Colonic mucosa (tissue), 4 donors: ENCODE results near the gene SART3. TPM values are rescaled to one million over a fixed set of nuclear protein-coding genes. Genes with fewer than 3 reads are reported as not detected.

ENCODE experiments used
- DNase-seq: peaks from one replicate; pipeline ENCODE4 v3.0.0-alpha.2; 2020
- H3K27ac ChIP-seq: fragments of 200-600 bp; one replicate; pipeline ENCODE4 v1.8.0; 2021
- H3K27me3 ChIP-seq: fragments of 200-600 bp; one replicate; pipeline ENCODE4 v1.8.0; 2021
- H3K36me3 ChIP-seq: fragments of 200-600 bp; one replicate; pipeline ENCODE4 v1.8.0; 2021
- H3K4me1 ChIP-seq: fragments of 200-600 bp; one replicate; pipeline ENCODE4 v1.8.0; 2021; ENCODE audit warnings: mild to moderate bottlenecking
- H3K4me3 ChIP-seq: fragments of 200-600 bp; one replicate; pipeline ENCODE4 v1.8.0; 2021
- H3K9ac ChIP-seq, 2 donors: one replicate each; pipeline ENCODE4 v1.7.0; 2013; ENCODE audit warnings: control low read depth in 2 of 2, low read depth in 2 of 2, low read length in 2 of 2
- H3K9me3 ChIP-seq: fragments of 200-600 bp; one replicate; pipeline ENCODE4 v1.8.0; 2021
- intact Hi-C: fragments of 100-400 bp; cut with DNase I; formaldehyde crosslinking; loops from one replicate; pipeline ENCODE4 v1.14.1; 2022
- total RNA-seq, 2 donors: library from RNA; stranded (reverse); fragmentation: NEBNext Ultra II Directional in 1 of 2; extraction: Animal tissue kit (Norgen Biotek cat#: 25700) in 1 of 2; gene quantifications; one replicate each; pipeline ENCODE4 v1.2.1, GENCODE V29; 2021
- TF ChIP-seq, protein P1 (sequence below): fragments of 200-600 bp; IDR thresholded peaks from one replicate; pipeline ENCODE4 v1.8.0; 2022; ENCODE audit warnings: antibody characterized with exemption, mild to moderate bottlenecking
- donor health status: healthy.
- donor health status: DM: no; HTN: no; CAD: no.
- donor health status: DM: no; HTN: no; CAD: no.

The SART3 gene
- total RNA-seq, 2 donors from 2014 or later, result 41.1 to 64.9 TPM

DNA sequence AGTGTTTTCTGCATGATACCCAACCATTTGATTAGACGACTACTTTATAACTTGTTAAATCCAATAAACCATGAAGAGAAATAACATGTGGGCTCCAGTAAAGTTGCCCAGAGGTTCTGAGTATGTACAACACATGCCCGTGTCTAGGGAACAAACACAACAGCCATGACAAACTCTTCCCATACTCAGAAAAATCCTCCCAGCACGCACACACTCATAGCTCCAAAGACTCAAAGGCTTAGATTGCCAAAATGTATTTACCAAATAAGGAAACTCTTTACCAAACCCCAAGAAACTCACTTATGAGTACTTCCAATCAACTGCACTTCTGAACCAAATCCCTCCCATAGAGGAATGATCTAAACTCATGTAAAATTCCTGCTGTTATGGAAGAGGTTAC lies 17.3 kb downstream of the SART3 start:
- no peak overlapping the region for H3K27ac ChIP-seq
- DNase-seq, result no peak
- H3K27me3 ChIP-seq, result no peaks in the 10 kb centered on the region
- no peak overlapping the region for H3K9ac ChIP-seq
- intact Hi-C loops, result no loop called here
- no peaks in the 10 kb centered on the region for H3K4me1 ChIP-seq
- H3K36me3 ChIP-seq, result peaks cover 15% of the 10 kb centered on the region
- H3K9me3 ChIP-seq, result no peaks in the 10 kb centered on the region
- no peak overlapping the region for H3K4me3 ChIP-seq
- TF ChIP-seq, protein P1, sequence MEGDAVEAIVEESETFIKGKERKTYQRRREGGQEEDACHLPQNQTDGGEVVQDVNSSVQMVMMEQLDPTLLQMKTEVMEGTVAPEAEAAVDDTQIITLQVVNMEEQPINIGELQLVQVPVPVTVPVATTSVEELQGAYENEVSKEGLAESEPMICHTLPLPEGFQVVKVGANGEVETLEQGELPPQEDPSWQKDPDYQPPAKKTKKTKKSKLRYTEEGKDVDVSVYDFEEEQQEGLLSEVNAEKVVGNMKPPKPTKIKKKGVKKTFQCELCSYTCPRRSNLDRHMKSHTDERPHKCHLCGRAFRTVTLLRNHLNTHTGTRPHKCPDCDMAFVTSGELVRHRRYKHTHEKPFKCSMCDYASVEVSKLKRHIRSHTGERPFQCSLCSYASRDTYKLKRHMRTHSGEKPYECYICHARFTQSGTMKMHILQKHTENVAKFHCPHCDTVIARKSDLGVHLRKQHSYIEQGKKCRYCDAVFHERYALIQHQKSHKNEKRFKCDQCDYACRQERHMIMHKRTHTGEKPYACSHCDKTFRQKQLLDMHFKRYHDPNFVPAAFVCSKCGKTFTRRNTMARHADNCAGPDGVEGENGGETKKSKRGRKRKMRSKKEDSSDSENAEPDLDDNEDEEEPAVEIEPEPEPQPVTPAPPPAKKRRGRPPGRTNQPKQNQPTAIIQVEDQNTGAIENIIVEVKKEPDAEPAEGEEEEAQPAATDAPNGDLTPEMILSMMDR, result no peak

DNA sequence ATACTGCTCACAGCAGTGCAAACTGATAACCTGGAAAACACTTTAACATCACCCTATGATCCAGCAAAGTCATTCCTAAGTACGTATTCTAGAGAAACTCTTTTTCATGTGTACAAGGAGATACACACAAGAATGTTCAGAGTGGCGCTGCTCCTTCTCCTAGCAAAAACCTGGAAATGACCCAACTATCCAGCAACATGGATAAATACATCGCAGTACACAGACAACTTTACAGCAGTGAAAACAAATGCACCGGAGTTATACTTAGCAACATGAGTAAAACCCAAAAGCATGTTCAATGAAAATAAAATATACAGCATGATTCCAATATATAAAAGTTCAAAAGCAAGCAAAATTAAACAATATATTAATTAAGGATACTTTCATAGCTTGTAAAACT lies 18.7 kb downstream of the SART3 start:
- Histone ChIP-seq H3K27me3 (no peaks in the 10 kb centered on the region), H3K9me3 (no peaks in the 10 kb centered on the region), H3K27ac (no peak overlapping the region), H3K36me3 (peaks cover 21% of the 10 kb centered on the region), H3K4me1 (no peaks in the 10 kb centered on the region), H3K4me3 (no peak overlapping the region), H3K9ac (no peak overlapping the region)
- TF ChIP-seq, protein P1, result no peak
- no peak for DNase-seq
- intact Hi-C loops, result no loop called here

DNA sequence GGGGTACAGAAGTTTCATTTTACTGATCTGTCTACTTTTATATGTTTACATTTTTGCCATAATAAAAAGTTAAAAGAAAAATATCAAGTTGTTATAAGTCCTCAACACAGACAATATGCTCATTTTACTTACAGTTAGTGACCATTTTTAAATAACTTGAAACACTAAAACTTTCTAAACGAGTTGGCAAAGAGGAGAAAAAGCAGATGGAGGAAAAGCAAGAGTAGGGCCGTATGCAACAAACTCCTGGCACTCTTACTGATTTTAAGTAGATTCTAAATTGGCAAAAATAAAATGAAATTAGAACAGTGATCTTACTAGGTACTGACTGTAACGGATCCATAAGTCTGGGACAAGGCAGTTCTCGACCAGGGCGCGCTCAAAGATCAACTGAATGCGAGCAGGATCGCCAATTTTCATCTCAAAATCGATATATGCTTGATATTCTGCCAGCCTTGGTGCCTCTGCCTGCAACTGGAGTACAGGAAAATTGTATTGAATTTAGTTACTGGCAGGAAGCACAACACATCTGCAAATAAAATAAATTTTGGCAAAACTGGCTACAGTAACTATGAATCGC lies 22.3 kb downstream of the SART3 start:
- no peak for DNase-seq
- intact Hi-C loops, result no loop called here
- no peaks in the 10 kb centered on the region for H3K4me1 ChIP-seq
- TF ChIP-seq, protein P1, result no peak
- H3K36me3 ChIP-seq, result peaks cover 28% of the 10 kb centered on the region
- H3K4me3 ChIP-seq, result no peak overlapping the region
- H3K9me3 ChIP-seq, result no peaks in the 10 kb centered on the region
- no peak overlapping the region for H3K27ac ChIP-seq
- no peak overlapping the region for H3K9ac ChIP-seq
- no peaks in the 10 kb centered on the region for H3K27me3 ChIP-seq

DNA sequence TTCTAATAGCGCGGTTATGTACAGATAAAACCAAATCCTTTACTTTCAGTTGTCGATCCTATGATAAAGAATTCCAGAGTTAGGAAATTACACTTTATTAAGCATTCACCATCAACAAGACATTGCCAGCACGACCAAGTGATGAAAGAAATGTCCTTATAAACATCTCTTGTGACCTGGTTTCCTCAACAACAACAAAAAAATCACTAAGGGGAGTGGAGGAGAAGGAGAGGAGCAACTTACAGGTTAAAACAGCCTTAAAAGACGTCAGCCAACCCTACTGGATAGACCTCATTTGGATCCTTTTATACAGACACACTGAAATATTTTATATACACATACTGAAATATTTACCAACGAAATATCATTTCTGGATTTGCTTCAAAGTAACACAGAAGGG lies 22.8 kb downstream of the SART3 start:
- H3K4me3 ChIP-seq, result no peak overlapping the region
- TF ChIP-seq, protein P1, result no peak
- peaks cover 22% of the 10 kb centered on the region for H3K36me3 ChIP-seq
- H3K9ac ChIP-seq, result no peak overlapping the region
- intact Hi-C loops, result no loop called here
- DNase-seq, result no peak
- H3K27ac ChIP-seq, result no peak overlapping the region
- H3K9me3 ChIP-seq, result no peaks in the 10 kb centered on the region
- H3K4me1 ChIP-seq, result no peaks in the 10 kb centered on the region
- no peaks in the 10 kb centered on the region for H3K27me3 ChIP-seq

DNA sequence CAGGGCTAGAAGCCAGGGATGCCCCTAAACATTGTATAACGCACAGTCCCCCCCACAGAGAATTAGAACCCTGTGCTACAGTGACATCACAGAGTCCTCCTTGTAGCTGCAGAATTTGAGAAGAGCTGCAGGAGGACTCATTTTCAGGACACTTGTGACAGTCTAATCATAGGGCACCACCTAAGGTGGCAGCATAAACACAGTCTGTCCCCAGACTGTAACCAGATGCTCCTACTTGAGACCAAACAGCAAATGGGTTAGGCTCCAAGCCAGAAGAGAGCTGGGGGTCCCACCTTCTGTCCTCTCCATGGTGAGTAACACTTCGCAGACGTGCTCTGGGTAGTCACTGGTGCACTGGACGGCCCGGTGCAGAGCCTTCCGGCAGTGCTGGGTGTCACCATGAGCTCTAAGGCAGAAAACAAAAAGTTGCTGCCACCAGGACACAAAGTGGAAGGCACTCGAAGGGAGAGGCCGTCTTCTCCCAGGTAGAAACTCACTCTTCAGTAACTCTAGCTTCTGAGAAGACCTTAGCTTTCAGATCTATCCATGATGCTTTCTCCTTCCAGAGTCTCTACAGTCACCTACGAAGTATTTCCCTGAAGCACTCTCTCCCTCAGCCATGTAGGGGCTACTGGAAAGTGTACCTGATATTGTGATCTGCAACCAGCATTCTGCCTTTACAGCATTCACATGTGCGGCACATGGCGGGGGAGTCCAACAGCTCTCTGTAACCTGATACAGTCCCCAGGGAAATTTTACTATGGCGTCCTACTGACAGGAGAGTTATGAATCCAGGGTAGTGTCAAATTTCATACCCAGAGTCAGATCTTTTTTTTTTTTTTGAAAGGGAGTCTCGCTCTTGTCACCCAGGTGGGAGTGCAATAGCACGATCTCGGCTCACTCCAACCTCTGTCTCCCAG lies 28.8 kb downstream of the SART3 start:
- no peak overlapping the region for H3K27ac ChIP-seq
- H3K27me3 ChIP-seq, result no peaks in the 10 kb centered on the region
- no peaks in the 10 kb centered on the region for H3K9me3 ChIP-seq
- H3K9ac ChIP-seq, result no peak overlapping the region
- TF ChIP-seq, protein P1, result no peak
- H3K4me1 ChIP-seq, result no peaks in the 10 kb centered on the region
- DNase-seq, result no peak
- no peak overlapping the region for H3K4me3 ChIP-seq
- H3K36me3 ChIP-seq, result peaks cover 34% of the 10 kb centered on the region
- intact Hi-C loops, result no loop called here
